A549 (cell line): Measurements from ENCODE around the gene PSMD8. TPM values are rescaled to one million over a fixed set of nuclear protein-coding genes. Genes with fewer than 3 reads are reported as not detected.
"Not testable (repeated sequence)": the region's sequence is repeated elsewhere in the genome, so short reads cannot be mapped to it uniquely, and the experiment has no call there.

ENCODE experiments used
- ATAC-seq, 2 experiments: fragments of 200-7000 bp in 1 of 2; fragments of >200 bp in 1 of 2; cut with Nextera tagmentation in 1 of 2; cut with Tn5 transposase in 1 of 2; 3 replicates each; pipeline versions ENCODE4 v1.8.0 to v1.9.1; 2018 to 2020; ENCODE audit warnings: mild to moderate bottlenecking in 1 of 2, moderate library complexity in 1 of 2
- CTCF ChIA-PET: fragments of 300-600 bp; sonication (Branson Sonifier 250); formaldehyde crosslinking; extraction: SDS; loops from one replicate; lab custom pipeline; 2021; ENCODE audit warnings: antibody characterized with exemption, inconsistent platforms; lab: Yijun Ruan, JAX
- POLR2A ChIA-PET: fragments of 350-600 bp; formaldehyde crosslinking; extraction: SDS; loops from one replicate; lab custom pipeline; 2021; ENCODE audit warnings: antibody characterized with exemption, inconsistent platforms; lab: Yijun Ruan, JAX
- DNase-seq, 2 experiments: peaks; one replicate each; pipeline versions ENCODE4 v3.0.0 to v3.0.0-alpha.2; 2011 to 2016; ENCODE audit warnings: low read depth in 1 of 2, low spot score in 1 of 2
- FAIRE-seq: peaks from 2 replicates; lab custom pipeline; 2011; peaks lifted over from hg19 to GRCh38; lab: Jason Lieb, UNC
- H3K27ac ChIP-seq, 2 experiments: fragments of >200 bp; sonication (Bioruptor Twin); formaldehyde crosslinking; 3 replicates each; pipeline ENCODE4 v1.5.1; 2016 to 2017
- H3K4me1 ChIP-seq: fragments of >200 bp; sonication (Bioruptor Twin); formaldehyde crosslinking; 3 replicates; pipeline ENCODE4 v1.6.1; 2016
- H3K4me2 ChIP-seq: fragments of >200 bp; sonication (Bioruptor Twin); formaldehyde crosslinking; 3 replicates; pipeline ENCODE4 v1.6.1; 2016
- H3K4me3 ChIP-seq: fragments of >200 bp; sonication (Bioruptor Twin); formaldehyde crosslinking; 3 replicates; pipeline ENCODE4 v1.5.1; 2016
- H3K9me3 ChIP-seq: fragments of >200 bp; sonication (Bioruptor Twin); formaldehyde crosslinking; 3 replicates; pipeline ENCODE4 v1.6.1; 2016
- CBX2 ChIP-seq: fragments of 200-600 bp; sonication (generic); IDR thresholded peaks from 2 replicates; pipeline ENCODE4 v1.6.1; 2016; ENCODE audit warnings: low read depth, mild to moderate bottlenecking, borderline replicate concordance
- CBX8 ChIP-seq: fragments of 200-600 bp; sonication (generic); IDR thresholded peaks from 2 replicates; pipeline ENCODE4 v1.6.1; 2016
- CEBPB ChIP-seq, 2 experiments: fragments of >200 bp in 1 of 2; sonication (Bioruptor Twin) in 1 of 2; formaldehyde crosslinking in 1 of 2; IDR thresholded peaks; 2 replicates each; pipeline ENCODE4 v1.6.1; 2012 to 2016
- CHD2 ChIP-seq: fragments of 150-350 bp; IDR thresholded peaks from 2 replicates; pipeline ENCODE4 v1.6.1; 2014; ENCODE audit warnings: low read length; ENCODE audit not compliant: partially characterized antibody
- EHF ChIP-seq: fragments of 250-450 bp; sonication (Bioruptor Pico); IDR thresholded peaks from 2 replicates; pipeline ENCODE4 v1.5.0; 2020; ENCODE audit warnings: mild to moderate bottlenecking
- FOSB ChIP-seq: fragments of 250-450 bp; sonication (Bioruptor Pico); IDR thresholded peaks from 2 replicates; pipeline ENCODE4 v1.5.0; 2020; ENCODE audit warnings: mild to moderate bottlenecking, moderate library complexity
- HDAC2 ChIP-seq: fragments of 200-600 bp; sonication (generic); IDR thresholded peaks from 2 replicates; pipeline ENCODE4 v1.6.1; 2016
- KDM1A ChIP-seq: fragments of 200-600 bp; sonication (generic); IDR thresholded peaks from 2 replicates; pipeline ENCODE4 v1.6.1; 2016; ENCODE audit warnings: low read depth, mild to moderate bottlenecking
- KDM5A ChIP-seq: fragments of 200-600 bp; sonication (generic); IDR thresholded peaks from 2 replicates; pipeline ENCODE4 v1.6.1; 2016; ENCODE audit warnings: antibody characterized with exemption, mild to moderate bottlenecking
- MAZ ChIP-seq: fragments of 150-350 bp; IDR thresholded peaks from 2 replicates; pipeline ENCODE4 v1.6.1; 2014; ENCODE audit warnings: antibody characterized with exemption, low read depth, low read length, borderline replicate concordance
- MYC ChIP-seq: IDR thresholded peaks from 2 replicates; pipeline ENCODE4 v1.6.1; 2012; ENCODE audit warnings: mild to moderate bottlenecking, inconsistent platforms, low read length, improper control_type of control experiment, borderline replicate concordance
- PHF8 ChIP-seq: fragments of 200-600 bp; sonication (generic); IDR thresholded peaks from 2 replicates; pipeline ENCODE4 v1.6.1; 2016; ENCODE audit warnings: low read depth, mild to moderate bottlenecking, antibody characterized with exemption, moderate library complexity, borderline replicate concordance
- POLR2A ChIP-seq: IDR thresholded peaks from 2 replicates; pipeline ENCODE4 v1.6.1; 2012; ENCODE audit warnings: mild to moderate bottlenecking, low read length
- SMC3 ChIP-seq: fragments of >200 bp; sonication (Bioruptor Twin); formaldehyde crosslinking; IDR thresholded peaks from 3 replicates; pipeline ENCODE4 v1.6.1; 2018; ENCODE audit warnings: inconsistent platforms
- TFCP2L1 ChIP-seq: fragments of 250-450 bp; sonication (Bioruptor Pico); IDR thresholded peaks from 2 replicates; pipeline ENCODE4 v1.5.0; 2021; ENCODE audit warnings: mild to moderate bottlenecking
- ZFP36 ChIP-seq: fragments of 450-650 bp; IDR thresholded peaks from 2 replicates; pipeline ENCODE4 v1.6.1; 2014; ENCODE audit warnings: borderline replicate concordance; ENCODE audit not compliant: partially characterized antibody
- WGBS: methylation state at CpG from one replicate; pipeline ENCODE4 v1.1.6; 2017; ENCODE audit errors: missing lambda C conversion rate; 5-methylcytosine and 5-hydroxymethylcytosine counted together
- polyA plus RNA-seq, 4 experiments: library from polyadenylated mRNA; depleted of rRNA in 3 of 4; stranded (reverse); fragments of >200 nt; fragmentation: RNase III in 1 of 4; extraction: RNeasy Plus Mini Kit Qiagen cat#74134 plus additional on column Dnase treatment in 1 of 4; gene quantifications; 2 replicates in 3 of 4; 3 replicates in 1 of 4; pipeline ENCODE4 v1.2.3, GENCODE V29; 2011 to 2017
- TF ChIP-seq, protein P1 (sequence below): IDR thresholded peaks from 2 replicates; pipeline ENCODE4 v1.6.1; 2012; ENCODE audit warnings: low read depth, borderline replicate concordance
- TF ChIP-seq, protein P2 (sequence below): IDR thresholded peaks from 2 replicates; pipeline ENCODE4 v1.6.1; 2012
- TF ChIP-seq, protein P3 (sequence below): fragments of >200 bp; sonication (Bioruptor Twin); formaldehyde crosslinking; IDR thresholded peaks from 3 replicates; pipeline ENCODE4 v1.5.1; 2016

The PSMD8 gene
- polyA plus RNA-seq, 2 of the 4 experiments (the other 2 are of a cell fraction), result 437 to 456 TPM

DNA sequence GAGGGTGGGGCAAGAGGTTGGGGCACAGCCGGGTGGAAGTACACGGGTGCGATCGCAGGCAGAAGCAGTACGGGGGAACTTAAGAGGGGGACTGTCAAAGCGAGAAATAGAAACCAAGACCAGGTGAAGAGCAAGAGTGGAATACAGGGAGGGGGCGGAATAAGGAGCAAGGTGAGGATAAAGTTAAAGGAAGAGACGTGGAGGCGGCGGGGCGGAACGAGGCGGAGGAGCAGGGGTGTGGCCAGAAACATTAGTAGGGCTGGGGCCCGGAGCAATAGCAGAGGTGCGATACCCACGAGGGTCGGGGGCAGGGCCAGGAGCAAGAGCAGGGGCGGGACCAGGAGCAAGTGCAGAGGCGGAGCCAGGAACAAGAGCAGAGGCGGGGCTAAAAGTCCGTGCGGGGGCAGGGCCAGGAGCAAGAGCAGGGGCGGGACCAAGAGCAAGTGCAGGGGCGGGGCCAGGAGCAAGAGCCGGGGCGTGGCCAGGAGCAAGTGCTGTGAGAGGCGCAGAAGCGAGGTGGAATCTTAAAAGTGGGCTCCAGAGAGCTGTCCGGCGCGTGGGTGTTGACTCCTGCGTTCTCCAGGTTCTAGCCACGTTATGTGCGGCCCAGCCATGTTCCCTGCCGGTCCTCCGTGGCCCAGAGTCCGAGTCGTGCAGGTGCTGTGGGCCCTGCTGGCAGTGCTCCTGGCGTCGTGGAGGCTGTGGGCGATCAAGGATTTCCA is 37.6 kb upstream of the PSMD8 start (continued):
- TF ChIP-seq PHF8, result peak; percentile 76
- TF ChIP-seq, protein P1, sequence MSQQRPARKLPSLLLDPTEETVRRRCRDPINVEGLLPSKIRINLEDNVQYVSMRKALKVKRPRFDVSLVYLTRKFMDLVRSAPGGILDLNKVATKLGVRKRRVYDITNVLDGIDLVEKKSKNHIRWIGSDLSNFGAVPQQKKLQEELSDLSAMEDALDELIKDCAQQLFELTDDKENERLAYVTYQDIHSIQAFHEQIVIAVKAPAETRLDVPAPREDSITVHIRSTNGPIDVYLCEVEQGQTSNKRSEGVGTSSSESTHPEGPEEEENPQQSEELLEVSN, result peak; percentile 74
- TF ChIP-seq, all 56 proteins: peak for 11

DNA sequence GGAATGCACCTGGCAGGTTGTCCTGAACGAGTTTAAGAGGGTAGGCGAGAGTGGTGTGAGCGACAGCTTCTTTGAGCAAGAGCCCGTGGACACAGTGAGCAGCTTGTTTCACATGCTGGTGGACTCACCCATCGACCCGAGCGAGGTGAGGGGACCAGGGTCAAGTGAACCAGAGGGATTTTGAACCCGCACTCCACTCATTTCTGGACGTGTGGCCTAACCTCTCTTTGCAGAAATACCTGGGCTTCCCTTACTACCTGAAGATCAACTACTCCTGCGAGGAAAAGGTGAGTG is 37.1 kb upstream of the PSMD8 start:
- Histone ChIP-seq H3K27ac (peak overlapping the region; percentile 27 to 69; a peak in 3 of 6 replicates), H3K4me1 (peaks cover 8% of the 10 kb centered on the region; the same call in 2 of the 3 replicates), H3K9me3 (no peaks in the 10 kb centered on the region)
- FAIRE-seq, result no peak
- no peak for TF ChIP-seq CBX2
- no peak for TF ChIP-seq HDAC2
- TF ChIP-seq CBX8, result no peak
- TF ChIP-seq ZFP36, result no peak
- TF ChIP-seq KDM1A, result no peak
- TF ChIP-seq CHD2, result no peak
- TF ChIP-seq, protein P2, sequence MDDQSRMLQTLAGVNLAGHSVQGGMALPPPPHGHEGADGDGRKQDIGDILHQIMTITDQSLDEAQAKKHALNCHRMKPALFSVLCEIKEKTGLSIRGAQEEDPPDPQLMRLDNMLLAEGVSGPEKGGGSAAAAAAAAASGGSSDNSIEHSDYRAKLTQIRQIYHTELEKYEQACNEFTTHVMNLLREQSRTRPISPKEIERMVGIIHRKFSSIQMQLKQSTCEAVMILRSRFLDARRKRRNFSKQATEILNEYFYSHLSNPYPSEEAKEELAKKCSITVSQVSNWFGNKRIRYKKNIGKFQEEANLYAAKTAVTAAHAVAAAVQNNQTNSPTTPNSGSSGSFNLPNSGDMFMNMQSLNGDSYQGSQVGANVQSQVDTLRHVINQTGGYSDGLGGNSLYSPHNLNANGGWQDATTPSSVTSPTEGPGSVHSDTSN, result no peak
- TF ChIP-seq EHF (CRISPR knock-in tag), result no peak
- TF ChIP-seq, protein P3, sequence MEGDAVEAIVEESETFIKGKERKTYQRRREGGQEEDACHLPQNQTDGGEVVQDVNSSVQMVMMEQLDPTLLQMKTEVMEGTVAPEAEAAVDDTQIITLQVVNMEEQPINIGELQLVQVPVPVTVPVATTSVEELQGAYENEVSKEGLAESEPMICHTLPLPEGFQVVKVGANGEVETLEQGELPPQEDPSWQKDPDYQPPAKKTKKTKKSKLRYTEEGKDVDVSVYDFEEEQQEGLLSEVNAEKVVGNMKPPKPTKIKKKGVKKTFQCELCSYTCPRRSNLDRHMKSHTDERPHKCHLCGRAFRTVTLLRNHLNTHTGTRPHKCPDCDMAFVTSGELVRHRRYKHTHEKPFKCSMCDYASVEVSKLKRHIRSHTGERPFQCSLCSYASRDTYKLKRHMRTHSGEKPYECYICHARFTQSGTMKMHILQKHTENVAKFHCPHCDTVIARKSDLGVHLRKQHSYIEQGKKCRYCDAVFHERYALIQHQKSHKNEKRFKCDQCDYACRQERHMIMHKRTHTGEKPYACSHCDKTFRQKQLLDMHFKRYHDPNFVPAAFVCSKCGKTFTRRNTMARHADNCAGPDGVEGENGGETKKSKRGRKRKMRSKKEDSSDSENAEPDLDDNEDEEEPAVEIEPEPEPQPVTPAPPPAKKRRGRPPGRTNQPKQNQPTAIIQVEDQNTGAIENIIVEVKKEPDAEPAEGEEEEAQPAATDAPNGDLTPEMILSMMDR, result no peak
- TF ChIP-seq, all 56 proteins: peak for 0
- DNase-seq (peak in 1 of 2 experiments; percentile 35), ATAC-seq (no peak)
- peak overlapping the region; percentile 81 for H3K4me2 ChIP-seq
- ChIA-PET POLR2A (no interaction called here), CTCF (interaction anchor here (0.7 to 3.3 kb wide), 8 partner anchors 21 to 195 kb away, joined by 3 to 25 read pairs (median 4); partner anchors contain the start of genes FAM98C and PSMD8)
- peak overlapping the region; percentile 66; the same call in 2 of the 3 replicates for H3K4me3 ChIP-seq
- WGBS, result 60% methylated on average over 10 of the region's 10 CpGs

DNA sequence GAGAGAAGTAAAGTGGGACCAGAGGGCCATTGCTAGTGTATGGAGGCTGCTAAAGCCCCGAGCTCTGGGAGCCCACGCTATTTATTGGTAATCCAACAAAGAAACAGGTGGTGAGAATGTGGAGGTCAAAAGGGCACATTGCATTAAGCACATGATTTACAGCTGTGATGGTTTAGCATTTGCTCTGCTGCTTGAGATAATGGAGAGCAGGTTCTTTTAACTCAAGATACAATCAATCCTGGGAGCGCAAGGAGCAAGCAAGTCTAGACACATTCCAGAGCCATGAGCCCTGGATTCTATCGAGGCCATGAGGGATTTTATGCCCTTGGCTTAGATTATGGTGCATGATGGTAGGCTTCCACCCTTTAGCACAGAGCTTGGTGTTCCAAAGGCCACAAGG is 35.4 kb upstream of the PSMD8 start:
- FAIRE-seq, DNase-seq, H3K4me3 ChIP-seq, ATAC-seq, H3K9me3 ChIP-seq, H3K27ac ChIP-seq, H3K4me2 ChIP-seq, H3K4me1 ChIP-seq: not testable (repeated sequence)
- ChIA-PET CTCF (interaction anchor here (0.7 to 3.3 kb wide), 16 partner anchors 10 to 197 kb away, joined by 3 to 25 read pairs (median 4); partner anchors contain the start of genes FAM98C, PPP1R14A and PSMD8), POLR2A (interaction anchor here (1.2 kb wide), 1 partner anchor 35 kb away, joined by 4 read pairs; the partner anchor contains the start of gene PSMD8)
- WGBS, result 79% methylated on average over 4 of the region's 4 CpGs

DNA sequence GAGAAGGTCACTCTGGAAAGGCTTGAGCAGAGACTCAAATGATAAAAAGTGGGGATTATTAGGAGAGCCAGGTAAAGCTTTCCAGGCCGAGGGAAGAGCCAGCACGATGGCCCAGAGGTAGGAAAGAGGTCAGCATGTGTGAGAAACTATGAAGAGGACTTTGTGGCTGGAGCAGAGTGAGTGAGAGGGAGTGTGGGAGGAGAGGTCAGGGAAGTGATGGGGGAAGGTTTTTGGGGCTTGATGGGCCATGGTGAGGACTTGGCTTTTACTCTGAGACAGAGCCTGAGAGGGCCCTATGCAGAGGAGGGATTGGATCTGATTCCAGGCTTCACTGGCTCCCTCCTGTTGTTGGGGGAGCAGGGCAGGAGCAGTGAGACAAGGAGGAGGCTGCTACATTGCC is 33.4 kb upstream of the PSMD8 start:
- CTCF ChIA-PET, result interaction anchor here (0.6 to 2.6 kb wide), 8 partner anchors 19 to 442 kb away, joined by 3 to 14 read pairs (median 5); partner anchors contain the start of genes FAM98C and PPP1R14A
- ATAC-seq (no peak), FAIRE-seq (no peak), DNase-seq (no peak)
- Histone ChIP-seq H3K4me1 (peaks cover 5% of the 10 kb centered on the region; the same call in 2 of the 3 replicates), H3K4me3 (no peak overlapping the region), H3K27ac (no peak overlapping the region), H3K9me3 (no peaks in the 10 kb centered on the region), H3K4me2 (no peak overlapping the region)
- no peak for TF ChIP-seq MYC
- no peak for TF ChIP-seq PHF8
- TF ChIP-seq CBX8, result no peak
- no peak for TF ChIP-seq CEBPB (IDR thresholded peaks at IDR 0.05)
- no peak for TF ChIP-seq FOSB (CRISPR knock-in tag)
- no peak for TF ChIP-seq SMC3
- TF ChIP-seq MAZ, result no peak
- no peak for TF ChIP-seq TFCP2L1 (CRISPR knock-in tag)
- no peak for TF ChIP-seq KDM5A
- TF ChIP-seq POLR2A, result no peak
- WGBS, result 81% methylated on average over 2 of the region's 2 CpGs
- POLR2A ChIA-PET, result no interaction called here
